Spleen (tissue), 11 donors: ENCODE measurements around the gene UBAP1. TPM values are rescaled to one million over a fixed set of nuclear protein-coding genes. Genes with fewer than 3 reads are reported as not detected.

ENCODE experiments used
- DNase-seq: peaks from one replicate; pipeline ENCODE4 v3.0.0-alpha.2; 2020
- H3K27ac ChIP-seq, 8 donors: fragments of 200-600 bp; sonication (generic) in 7 of 8; 1 replicate in 4 of 8; 2 replicates in 4 of 8; pipeline versions ENCODE4 v1.5.0 to v1.8.0; 2016 to 2021; ENCODE audit warnings: inconsistent platforms in 4 of 8, mild to moderate bottlenecking in 4 of 8, moderate library complexity in 1 of 8
- H3K27me3 ChIP-seq, 7 donors: fragments of 200-600 bp; sonication (generic) in 6 of 7; replicated peaks in 1 of 7; 1 replicate in 4 of 7; 2 replicates in 3 of 7; pipeline versions ENCODE4 v1.5.0 to v1.8.0; 2016 to 2021; ENCODE audit warnings: inconsistent platforms in 3 of 7, mild to moderate bottlenecking in 1 of 7
- H3K36me3 ChIP-seq, 6 donors: fragments of 200-600 bp; sonication (generic) in 5 of 6; 1 replicate in 4 of 6; 2 replicates in 2 of 6; pipeline versions ENCODE4 v1.5.0 to v1.8.0; 2016 to 2021; ENCODE audit warnings: inconsistent platforms in 2 of 6
- H3K4me1 ChIP-seq, 6 donors: fragments of 200-600 bp; sonication (generic) in 5 of 6; 1 replicate in 3 of 6; 2 replicates in 3 of 6; pipeline versions ENCODE4 v1.5.0 to v1.8.0; 2016 to 2021; ENCODE audit warnings: inconsistent platforms in 3 of 6
- H3K4me3 ChIP-seq, 8 donors: fragments of 200-600 bp; sonication (generic) in 7 of 8; 1 replicate in 4 of 8; 2 replicates in 4 of 8; pipeline versions ENCODE4 v1.5.0 to v1.8.0; 2016 to 2021; ENCODE audit warnings: inconsistent platforms in 4 of 8, mild to moderate bottlenecking in 4 of 8, moderate library complexity in 2 of 8
- H3K9me3 ChIP-seq, 8 donors: fragments of 200-600 bp; sonication (generic) in 7 of 8; 1 replicate in 4 of 8; 2 replicates in 4 of 8; pipeline versions ENCODE4 v1.5.0 to v1.8.0; 2016 to 2021; ENCODE audit warnings: inconsistent platforms in 4 of 8
- POLR2A ChIP-seq, 3 donors: fragments of 450-650 bp; IDR thresholded peaks; one replicate each; pipeline ENCODE4 v1.5.1; 2017; ENCODE audit warnings: antibody characterized with exemption in 3 of 3, mild to moderate bottlenecking in 1 of 3
- POLR2AphosphoS5 ChIP-seq, 3 donors: sonication (generic); formaldehyde crosslinking; IDR thresholded peaks; one replicate each; pipeline ENCODE4 v1.5.1; 2017; ENCODE audit warnings: antibody characterized with exemption in 3 of 3
- WGBS, 5 donors: extraction: QIAGEN DNeasy Blood & Tissue Kit in 3 of 5; methylation state at CpG; one replicate each; pipeline versions ENCODE4 v1.1.5 to v1.1.7; 2013 to 2018; 5-methylcytosine and 5-hydroxymethylcytosine counted together
- intact Hi-C: fragments of 100-400 bp; cut with DNase I; formaldehyde crosslinking; loops from one replicate; pipeline ENCODE4 v1.15.0; 2023; ENCODE audit warnings: low total_unique reads
- polyA plus RNA-seq, 3 donors: library from polyadenylated mRNA; stranded (reverse); fragments of 200-250 nt; gene quantifications; one replicate each; pipeline ENCODE4 v1.2.1, GENCODE V29; 2013
- total RNA-seq, 7 donors: library from RNA; depleted of rRNA in 3 of 7; stranded (reverse); fragments of >200 nt in 3 of 7; fragmentation: NEBNext Ultra II Directional in 4 of 7; extraction: Animal tissue kit (Norgen Biotek cat#: 25700) in 4 of 7; gene quantifications; one replicate each; pipeline versions ENCODE4 v1.1.0 to v1.2.1, GENCODE V29; 2016 to 2021
- TF ChIP-seq, protein P1 (sequence below), 11 experiments: fragments of 200-600 bp in 7 of 11; fragments of 450-650 bp in 4 of 11; sonication (generic) in 4 of 11; IDR thresholded peaks in 8 of 11; conservative IDR thresholded peaks in 3 of 11; 1 replicate in 7 of 11; 2 replicates in 4 of 11; pipeline versions ENCODE4 v1.4.0 to v1.8.0; 2016 to 2021; ENCODE audit warnings: antibody characterized with exemption in 11 of 11, inconsistent platforms in 4 of 11, mild to moderate bottlenecking in 1 of 11
- donor health status: healthy with polysubstance abuse.
- donor health status: DM: no; HTN: no; CAD: no; lungs with moderate emphysema.
- donor health status: DM: no; HTN: no; CAD: no.
- donor health status: Bipolar disorder and iron deficiency.
- donor health status: healthy.
- donor health status: DM: no; HTN: no; CAD: no.
- donor health status: DM: yes; HTN: yes; CAD: no.

The UBAP1 gene
- total and polyA plus RNA-seq, 10 donors = 17.3 to 56.0 (median 41.2) TPM

DNA sequence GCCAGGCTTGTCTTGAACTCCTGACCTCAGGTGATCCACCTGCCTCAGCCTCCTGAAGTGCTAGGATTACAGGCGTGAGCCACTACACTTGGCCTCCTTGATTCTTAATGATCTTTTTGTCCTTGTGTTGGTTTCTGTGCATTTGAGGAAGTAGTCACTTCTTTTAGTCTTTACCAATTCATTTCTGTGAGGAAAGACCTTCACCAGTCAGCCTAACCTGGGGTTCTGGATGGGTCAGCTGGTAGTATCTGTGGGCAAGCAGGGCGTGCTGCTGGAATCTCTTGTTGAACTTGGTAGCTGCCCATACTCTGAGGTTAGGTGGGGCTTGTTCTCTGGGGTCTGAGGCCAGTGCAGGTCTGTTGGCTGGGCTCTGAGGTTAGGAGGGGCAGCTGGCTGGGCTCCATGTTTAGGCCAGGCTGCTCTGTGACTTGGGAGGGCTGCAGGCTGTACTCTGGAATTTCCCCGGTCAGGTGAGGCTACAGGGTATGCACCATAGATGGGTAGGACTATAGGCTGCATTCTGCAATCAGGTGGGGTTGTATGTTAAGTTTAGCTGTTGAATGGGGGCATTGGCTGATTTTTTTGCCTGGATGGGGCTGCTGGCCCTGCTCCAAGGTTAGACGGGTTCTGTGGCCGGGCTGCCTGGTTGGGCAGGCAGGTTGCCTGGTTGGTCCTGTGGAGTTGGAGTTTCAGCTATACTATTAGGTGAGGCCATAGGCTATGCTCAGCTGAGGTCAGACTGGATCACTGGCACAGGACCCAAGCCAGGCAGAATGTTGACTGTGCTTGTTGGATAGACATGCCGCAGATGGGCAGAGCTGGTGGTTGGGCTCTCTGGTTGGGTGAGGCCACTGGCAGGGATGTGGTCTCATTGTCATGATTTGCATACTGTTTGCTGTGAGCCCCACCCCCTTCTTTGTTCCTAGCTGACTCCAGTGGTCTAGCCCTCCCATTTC, 19.2 kb downstream of the UBAP1 start:
- TF ChIP-seq POLR2AphosphoS5 (IDR thresholded peaks at IDR 0.05) (no peak), POLR2A (IDR thresholded peaks at IDR 0.05) (no peak)
- TF ChIP-seq, protein P1, sequence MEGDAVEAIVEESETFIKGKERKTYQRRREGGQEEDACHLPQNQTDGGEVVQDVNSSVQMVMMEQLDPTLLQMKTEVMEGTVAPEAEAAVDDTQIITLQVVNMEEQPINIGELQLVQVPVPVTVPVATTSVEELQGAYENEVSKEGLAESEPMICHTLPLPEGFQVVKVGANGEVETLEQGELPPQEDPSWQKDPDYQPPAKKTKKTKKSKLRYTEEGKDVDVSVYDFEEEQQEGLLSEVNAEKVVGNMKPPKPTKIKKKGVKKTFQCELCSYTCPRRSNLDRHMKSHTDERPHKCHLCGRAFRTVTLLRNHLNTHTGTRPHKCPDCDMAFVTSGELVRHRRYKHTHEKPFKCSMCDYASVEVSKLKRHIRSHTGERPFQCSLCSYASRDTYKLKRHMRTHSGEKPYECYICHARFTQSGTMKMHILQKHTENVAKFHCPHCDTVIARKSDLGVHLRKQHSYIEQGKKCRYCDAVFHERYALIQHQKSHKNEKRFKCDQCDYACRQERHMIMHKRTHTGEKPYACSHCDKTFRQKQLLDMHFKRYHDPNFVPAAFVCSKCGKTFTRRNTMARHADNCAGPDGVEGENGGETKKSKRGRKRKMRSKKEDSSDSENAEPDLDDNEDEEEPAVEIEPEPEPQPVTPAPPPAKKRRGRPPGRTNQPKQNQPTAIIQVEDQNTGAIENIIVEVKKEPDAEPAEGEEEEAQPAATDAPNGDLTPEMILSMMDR (IDR thresholded peaks at IDR 0.05 in 8 of 11, conservative IDR thresholded peaks at IDR 0.05 in 3 of 11) = no peak
- Histone ChIP-seq H3K4me1 (peaks cover under 1 to 60% (median 28%) of the 10 kb centered on the region in 6 donors), H3K27ac (peak overlapping the region in 2 of 8 donors; percentile 1), H3K27me3 (no peaks in the 10 kb centered on the region), H3K9me3 (peaks cover 0 to 8% (median 0%) of the 10 kb centered on the region in 8 donors), H3K36me3 (peaks cover 0 to 69% (median 9%) of the 10 kb centered on the region in 6 donors), H3K4me3 (no peak overlapping the region)
- intact Hi-C loops = no loop called here
- DNase-seq = peak; percentile 24
- WGBS, 5 donors = 70 to 94% (median 79%) methylated on average over 4 to 6 of the region's 6 CpGs

DNA sequence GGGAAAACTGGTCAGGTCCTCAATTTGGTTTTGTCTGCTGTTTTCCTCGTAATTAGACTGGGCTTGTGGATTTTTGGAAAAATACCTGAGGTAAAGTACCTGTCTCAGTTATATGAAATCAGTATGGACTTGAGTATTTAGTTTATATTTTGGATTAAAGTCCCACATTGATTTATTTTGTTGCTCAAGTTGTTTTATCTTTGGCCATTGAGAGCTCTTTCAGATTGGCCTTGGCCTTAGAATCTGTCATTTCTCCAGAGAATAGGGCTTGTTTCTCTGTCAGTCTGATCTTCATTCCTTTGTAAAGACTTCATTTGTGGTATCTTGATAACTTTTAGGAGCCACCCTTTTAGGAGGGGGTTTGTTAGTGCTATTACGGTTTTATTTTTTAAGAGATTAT, 21.2 kb downstream of the UBAP1 start:
- H3K4me1 ChIP-seq = peaks cover 0 to 58% (median 26%) of the 10 kb centered on the region in 6 donors
- no peak for TF ChIP-seq POLR2A (IDR thresholded peaks at IDR 0.05)
- TF ChIP-seq, protein P1 (IDR thresholded peaks at IDR 0.05 in 8 of 11, conservative IDR thresholded peaks at IDR 0.05 in 3 of 11) = no peak
- no peak for TF ChIP-seq POLR2AphosphoS5 (IDR thresholded peaks at IDR 0.05)
- peaks cover 0 to 59% (median 9%) of the 10 kb centered on the region in 6 donors for H3K36me3 ChIP-seq
- no peaks in the 10 kb centered on the region for H3K27me3 ChIP-seq
- H3K4me3 ChIP-seq = no peak overlapping the region
- H3K27ac ChIP-seq = no peak overlapping the region
- peaks cover 0 to 8% (median 0%) of the 10 kb centered on the region in 8 donors for H3K9me3 ChIP-seq
- intact Hi-C loops = no loop called here
- WGBS, 5 donors = 87 to 94% (median 88%) methylated on average over 2 of the region's 2 CpGs
- no peak for DNase-seq

DNA sequence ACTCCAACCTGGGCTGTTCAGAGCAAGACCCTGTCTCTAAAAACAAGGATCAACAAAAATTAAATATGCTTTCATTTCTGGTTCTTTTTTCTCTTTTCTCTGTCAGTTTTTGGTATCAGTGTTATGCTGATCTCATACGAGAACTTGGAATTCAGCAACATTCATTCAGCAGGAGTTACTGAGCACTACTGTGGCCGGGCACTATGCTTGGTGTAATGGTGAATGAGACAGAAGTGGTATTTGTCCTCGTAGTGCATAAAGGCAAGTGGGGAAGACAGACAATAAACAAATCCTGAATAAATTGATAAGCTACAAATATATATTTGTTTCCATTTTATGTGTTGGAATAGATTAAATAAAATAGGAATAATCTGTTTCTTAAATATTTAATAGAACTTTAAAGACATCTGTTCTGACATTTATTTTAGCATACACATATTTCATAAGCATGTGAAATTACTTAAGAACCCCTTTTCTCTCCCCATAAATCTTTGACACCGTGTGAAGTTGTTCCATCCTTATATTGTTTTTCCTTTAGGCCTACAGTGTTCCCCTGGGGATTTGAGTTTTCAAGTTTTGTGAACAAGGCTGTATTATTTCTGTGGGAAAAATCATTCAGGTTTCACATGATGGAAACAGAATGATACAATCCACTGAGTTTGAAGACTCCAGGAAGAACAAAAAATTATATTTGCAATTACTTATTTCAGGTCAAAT, 24.6 kb downstream of the UBAP1 start:
- Histone ChIP-seq H3K36me3 (peaks cover 0 to 35% (median 6%) of the 10 kb centered on the region in 6 donors), H3K9me3 (no peaks in the 10 kb centered on the region), H3K4me1 (peaks cover 0 to 53% (median 17%) of the 10 kb centered on the region in 6 donors), H3K4me3 (no peak overlapping the region), H3K27ac (no peak overlapping the region), H3K27me3 (no peaks in the 10 kb centered on the region)
- no peak for TF ChIP-seq POLR2AphosphoS5 (IDR thresholded peaks at IDR 0.05)
- TF ChIP-seq POLR2A (IDR thresholded peaks at IDR 0.05) = no peak
- TF ChIP-seq, protein P1 (IDR thresholded peaks at IDR 0.05 in 8 of 11, conservative IDR thresholded peaks at IDR 0.05 in 3 of 11) = no peak
- WGBS, 5 donors = 77 to 83% (median 79%) methylated on average over 4 of the region's 4 CpGs
- no peak for DNase-seq
- intact Hi-C loops = no loop called here
